Measurements from ENCODE around the gene AQP2.

AQP2 gene

GRCh38 chr12:49942512-49942893, 8.0 kb upstream of the AQP2 start:
- DNase-seq = no peak

DNA sequence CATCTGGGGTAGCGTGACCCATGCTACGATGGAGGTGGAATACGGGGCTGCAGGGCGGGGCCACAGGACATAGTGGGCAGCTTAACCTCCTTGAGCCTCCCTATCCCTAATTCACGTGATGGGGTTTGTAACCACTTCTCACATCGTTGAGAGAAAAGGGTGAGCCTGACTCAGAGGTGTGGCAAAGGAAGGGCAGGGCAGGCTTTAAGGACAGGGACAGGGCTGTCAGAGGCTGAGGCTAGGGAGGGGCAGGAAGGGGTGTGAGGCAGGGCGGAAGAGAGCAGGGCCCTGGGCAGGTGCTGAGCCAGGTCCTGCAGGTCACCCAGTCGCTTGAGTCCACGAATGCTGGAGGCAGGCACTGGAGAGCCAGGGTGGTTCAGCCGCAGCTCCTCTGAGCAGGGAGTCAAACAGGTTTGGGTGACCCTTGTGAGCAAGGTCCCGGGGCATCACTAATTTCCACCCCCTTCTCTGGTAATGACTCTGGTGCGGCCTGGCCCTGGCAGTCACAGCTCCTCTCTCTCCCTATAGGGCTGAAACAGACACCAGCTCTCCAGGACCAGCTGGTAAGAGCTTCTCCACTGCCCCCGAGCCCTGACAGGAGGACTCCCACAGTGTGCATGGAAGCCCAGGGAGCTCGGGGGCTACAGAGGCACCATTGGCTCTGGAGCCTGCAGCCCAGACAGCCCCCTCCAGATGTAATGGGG, 7.5 kb upstream of the AQP2 start:
- DNase-seq = no peak

- DNase-seq = no peak
Measured at GRCh38 chr12:49943625-49943960, 6.9 kb upstream of the AQP2 start.

DNA sequence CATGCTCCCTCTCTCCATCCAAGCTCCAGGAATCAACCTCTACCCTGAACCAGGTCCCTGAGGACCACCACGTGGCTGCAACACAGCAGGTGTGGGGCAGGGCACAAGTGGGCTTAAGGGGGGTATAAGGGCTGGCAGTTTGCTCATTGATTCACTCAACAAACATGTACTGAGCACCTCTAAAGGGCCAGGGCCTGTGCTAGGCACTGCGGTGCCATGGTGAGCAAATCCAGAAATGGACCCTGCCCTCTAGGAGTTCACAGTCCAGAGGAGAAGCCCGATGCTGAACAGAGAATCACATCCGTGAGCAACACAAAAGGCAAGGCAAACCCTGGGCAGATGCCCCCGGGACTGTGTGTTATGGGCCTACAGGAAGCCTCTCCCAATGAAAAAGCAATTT, 6.5 kb upstream of the AQP2 start:
- no peak for DNase-seq

- no peak for DNase-seq
Measured at GRCh38 chr12:49944718-49945117, 5.8 kb upstream of the AQP2 start.

DNA sequence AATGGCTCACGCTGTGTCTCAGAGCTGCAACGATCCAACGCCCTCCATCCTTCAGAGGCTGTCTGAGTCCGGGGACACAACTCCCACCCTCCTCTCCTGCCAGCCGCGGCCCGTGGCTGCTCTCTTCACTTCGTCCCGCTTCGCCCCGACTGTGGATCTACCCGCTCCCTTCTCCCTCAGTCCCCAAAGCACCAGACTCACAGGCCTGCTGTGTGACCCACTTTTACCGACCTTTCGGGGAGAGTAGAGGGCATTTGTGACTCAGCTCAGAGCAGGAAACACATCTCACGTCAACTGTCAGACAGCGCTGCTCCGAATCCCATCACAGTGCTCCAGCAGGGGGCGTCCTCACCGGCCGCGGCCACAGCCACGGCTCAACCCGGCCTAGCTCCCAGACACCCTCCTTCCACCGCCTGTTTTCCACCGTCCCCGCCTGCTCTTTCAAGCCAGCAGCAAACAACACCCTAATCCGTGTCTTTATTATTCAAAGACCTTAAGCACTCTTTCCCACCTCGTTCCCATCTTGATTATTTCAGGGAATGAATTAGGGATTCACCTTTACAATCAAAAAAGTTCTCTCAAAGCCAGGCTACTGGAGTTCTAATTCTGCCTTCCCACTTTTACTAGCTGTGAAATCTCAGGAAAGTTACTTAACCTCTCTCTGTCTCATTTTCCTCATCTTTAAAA, 5.0 kb upstream of the AQP2 start:
- peak; percentile 23 for DNase-seq

DNA sequence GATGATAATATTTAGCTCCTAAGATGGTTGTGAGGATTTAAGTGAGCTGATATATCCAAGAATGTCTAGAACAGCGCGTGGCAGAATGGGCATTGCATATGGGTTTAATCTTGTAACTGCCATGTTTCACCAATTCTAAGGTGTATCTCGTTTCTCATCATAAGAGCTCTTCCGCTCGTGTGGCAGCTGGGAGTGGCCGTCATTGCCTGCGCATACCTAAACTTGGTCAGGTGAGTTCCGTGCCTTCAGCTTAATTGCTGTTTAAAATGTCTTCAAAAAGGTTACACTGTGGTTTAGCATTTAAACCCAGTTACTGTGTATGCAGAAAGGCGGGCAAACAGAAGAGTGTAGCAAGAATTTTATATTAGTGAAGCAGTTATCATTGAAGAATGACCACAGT, 4.5 kb upstream of the AQP2 start:
- DNase-seq = no peak

GRCh38 chr12:49946497-49946896, 4.0 kb upstream of the AQP2 start:
- no peak for DNase-seq

- DNase-seq = no peak
Measured at GRCh38 chr12:49947593-49948226, 2.8 kb upstream of the AQP2 start.

GRCh38 chr12:49948866-49949845, 1.4 kb upstream of the AQP2 start:
- no peak for DNase-seq

GRCh38 chr12:49949866-49950265, 671 bp upstream of the AQP2 start:
- no peak for DNase-seq

- DNase-seq = no peak
Measured at GRCh38 chr12:49951411-49952240, 1.1 kb downstream of the AQP2 start.

- no peak for DNase-seq
Measured at GRCh38 chr12:49952391-49953055, 2.0 kb downstream of the AQP2 start.

- no peak for DNase-seq
Measured at GRCh38 chr12:49953151-49953550, 2.6 kb downstream of the AQP2 start.

GRCh38 chr12:49953961-49954846, 3.7 kb downstream of the AQP2 start:
- no peak for DNase-seq

DNA sequence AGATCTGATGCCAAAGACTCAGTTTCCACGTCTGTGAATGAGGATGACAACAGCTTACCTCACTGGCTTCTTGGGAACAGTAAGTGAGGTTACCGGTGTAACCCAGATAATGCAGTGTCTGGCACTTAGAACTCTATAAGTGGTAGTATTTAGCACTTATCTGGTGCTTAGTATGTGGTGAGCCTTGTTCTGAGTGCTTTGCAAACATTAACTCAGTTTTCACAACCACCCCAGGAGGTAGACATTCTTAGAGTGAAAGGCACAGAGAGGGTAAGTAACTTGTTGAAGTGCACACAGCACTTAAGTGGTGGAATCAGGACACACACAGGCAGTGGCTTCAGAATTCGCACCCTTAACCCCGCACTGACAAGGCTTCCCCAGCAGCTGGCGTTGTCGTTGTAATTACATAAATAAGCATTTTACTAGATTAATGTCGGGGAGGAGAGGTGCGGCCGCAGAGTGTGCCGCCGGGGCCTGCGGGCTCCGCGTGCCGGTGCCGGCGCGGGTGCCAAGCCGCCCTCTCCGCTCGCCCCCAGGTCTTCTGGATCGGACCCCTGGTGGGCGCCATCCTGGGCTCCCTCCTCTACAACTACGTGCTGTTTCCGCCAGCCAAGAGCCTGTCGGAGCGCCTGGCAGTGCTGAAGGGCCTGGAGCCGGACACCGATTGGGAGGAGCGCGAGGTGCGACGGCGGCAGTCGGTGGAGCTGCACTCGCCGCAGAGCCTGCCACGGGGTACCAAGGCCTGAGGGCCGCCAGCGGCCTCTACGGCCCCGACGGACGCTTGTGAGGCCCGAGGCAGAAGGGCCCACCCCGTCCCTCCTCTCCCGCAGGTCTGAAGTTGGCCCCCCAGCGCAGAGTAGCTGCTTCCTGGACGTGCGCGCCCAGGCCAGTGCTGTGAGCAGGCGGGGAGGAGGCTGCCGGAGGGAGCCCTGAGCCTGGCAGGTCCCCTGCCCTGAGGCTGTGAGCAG, 4.6 kb downstream of the AQP2 start:
- DNase-seq = no peak

DNA sequence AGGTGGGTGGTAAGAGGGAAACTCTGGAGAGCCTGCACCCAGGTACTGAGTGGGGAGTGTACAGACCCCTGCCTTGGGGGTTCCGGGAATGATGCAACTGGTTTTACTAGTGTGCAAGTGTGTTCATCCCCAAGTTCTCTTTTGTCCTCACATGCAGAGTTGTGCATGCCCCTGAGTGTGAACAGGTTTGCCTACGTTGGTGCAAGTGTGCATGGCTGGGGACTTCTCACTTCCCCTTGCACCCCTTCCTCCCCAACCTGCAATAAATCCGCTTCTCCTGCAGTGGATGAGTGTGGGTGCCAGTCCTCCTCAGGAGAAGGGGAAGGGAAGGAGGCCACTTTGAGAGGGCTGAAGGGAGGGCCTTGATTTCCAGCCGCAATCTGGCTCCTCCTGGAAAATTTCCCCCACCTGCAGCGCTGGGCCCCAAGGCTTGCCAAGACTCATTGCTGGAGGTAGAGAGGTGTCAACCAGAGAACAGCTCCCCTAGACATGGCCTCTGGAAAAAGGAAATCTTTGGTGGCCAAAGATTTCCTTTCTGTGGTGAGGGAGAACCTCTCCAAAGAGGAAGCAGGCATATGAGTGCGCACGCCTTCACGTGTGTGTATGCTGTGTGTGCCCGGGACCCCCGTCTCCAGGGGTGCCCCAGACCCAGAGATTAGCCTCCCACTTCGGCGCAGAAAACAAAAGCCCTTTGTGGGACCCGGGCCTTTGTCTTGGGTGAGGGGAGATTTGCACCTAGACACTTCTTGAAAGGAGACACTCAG, 5.5 kb downstream of the AQP2 start:
- DNase-seq = peak; percentile 41

All from GDM1 (cell line).